HG02623 (cell line): ENCODE results near the gene EFNA5.

Experiments
- ATAC-seq: cut with Tn5 transposase; IDR thresholded peaks from one replicate; pipeline ENCODE4 v1.9.1; 2021; ENCODE audit warnings: moderate library complexity; ENCODE audit not compliant: unreplicated experiment

Gene EFNA5

GRCh38 chr5:107549567-107549966, 121.2 kb downstream of the EFNA5 start:
- ATAC-seq = no peak

- no peak for ATAC-seq
These were observed 122.3 kb downstream of the EFNA5 start for GRCh38 chr5:107548477-107548876.

GRCh38 chr5:107546719-107547118, 124.0 kb downstream of the EFNA5 start:
- ATAC-seq = no peak

GRCh38 chr5:107545486-107545885, 125.3 kb downstream of the EFNA5 start:
- no peak for ATAC-seq

DNA sequence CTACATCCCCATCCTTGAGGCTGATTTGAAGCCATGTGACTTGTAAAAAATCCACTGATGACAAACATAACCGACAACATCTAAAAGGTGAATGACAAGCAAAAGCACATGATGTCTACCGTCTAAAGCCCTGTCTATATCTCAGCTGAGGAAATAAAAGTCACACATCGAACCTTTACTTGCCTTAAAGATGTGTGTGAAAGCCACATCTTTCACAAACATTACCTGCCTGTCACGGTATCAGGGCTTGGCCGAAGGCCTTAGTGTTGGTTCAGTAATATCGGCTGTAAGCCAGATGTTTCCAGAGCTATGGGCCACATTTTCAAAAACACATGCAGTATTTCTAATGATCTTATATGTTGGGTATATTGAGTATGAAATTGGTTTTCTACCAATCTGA, 125.8 kb downstream of the EFNA5 start:
- no peak for ATAC-seq

DNA sequence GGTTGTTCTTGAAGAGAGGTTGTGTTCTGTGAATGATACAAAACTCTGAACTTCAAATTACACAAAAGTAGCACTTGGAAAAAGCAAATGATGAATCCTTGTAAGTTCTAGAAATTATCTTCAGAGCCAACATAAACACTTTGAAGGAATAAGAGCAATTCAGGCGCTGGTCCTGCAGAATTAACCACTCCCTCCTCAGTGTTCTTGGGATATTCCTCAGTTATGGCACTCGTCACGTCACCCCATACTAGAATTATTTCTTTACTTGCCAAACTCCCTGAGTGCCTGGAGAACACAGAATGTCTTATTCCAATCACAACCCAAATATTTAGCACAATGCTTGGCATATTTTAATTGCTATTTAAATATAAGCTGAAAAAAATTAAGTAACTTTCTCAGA, 126.3 kb downstream of the EFNA5 start:
- no peak for ATAC-seq

- ATAC-seq = no peak
These were observed 126.9 kb downstream of the EFNA5 start for GRCh38 chr5:107543868-107544267.

GRCh38 chr5:107542831-107543231, 127.9 kb downstream of the EFNA5 start:
- ATAC-seq = no peak

GRCh38 chr5:107542428-107542827, 128.3 kb downstream of the EFNA5 start:
- ATAC-seq = no peak

DNA sequence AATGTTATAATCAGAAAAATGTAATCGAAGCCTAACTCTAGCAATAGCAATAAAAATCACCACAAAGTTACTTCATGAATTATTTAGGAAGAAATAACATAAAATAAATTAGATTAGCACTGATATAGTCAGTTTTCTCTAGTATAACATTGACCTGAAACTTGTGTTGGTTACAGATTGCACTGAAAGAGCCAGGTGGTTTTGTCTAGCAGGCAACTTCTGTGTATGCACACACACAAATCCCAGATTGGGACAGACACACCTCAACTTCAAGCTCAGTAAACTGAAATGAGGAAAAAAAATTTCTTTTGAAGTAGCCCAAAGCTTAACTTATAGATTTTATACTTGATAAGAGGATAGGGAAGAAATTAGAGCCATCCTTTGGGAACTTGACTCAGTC, 129.3 kb downstream of the EFNA5 start:
- ATAC-seq = no peak

- no peak for ATAC-seq
These were observed 130.9 kb downstream of the EFNA5 start for GRCh38 chr5:107539726-107540330.

DNA sequence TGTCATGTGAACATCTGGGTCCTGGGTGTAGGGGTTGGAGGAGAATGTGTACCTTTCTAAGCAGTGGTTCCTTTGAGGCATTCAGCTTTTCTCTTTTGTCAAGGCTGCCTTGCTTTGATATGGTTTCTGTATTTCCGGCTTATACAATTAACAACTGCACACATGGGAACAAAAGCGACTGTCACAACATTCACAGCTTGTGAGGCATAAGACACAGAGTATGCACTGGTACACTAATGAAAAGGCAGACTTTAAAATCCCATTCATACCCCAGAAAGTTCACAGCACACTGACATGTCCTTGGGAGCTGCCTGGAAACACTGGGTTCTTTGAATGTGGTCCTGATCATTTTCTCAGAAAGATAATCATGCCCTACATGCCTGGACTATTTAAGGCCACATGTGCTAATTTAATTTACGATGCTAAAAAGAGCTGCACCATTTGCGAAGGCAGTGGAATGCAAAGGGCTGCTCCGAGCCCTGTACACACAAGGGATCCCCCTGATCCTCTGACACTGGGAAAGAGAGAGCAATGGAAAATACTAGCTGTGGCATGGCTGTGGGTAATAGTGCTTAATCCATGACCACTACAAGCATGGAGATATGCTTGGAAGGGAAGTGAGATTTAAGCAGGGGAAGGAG, 131.8 kb downstream of the EFNA5 start:
- no peak for ATAC-seq

GRCh38 chr5:107538331-107538730, 132.4 kb downstream of the EFNA5 start:
- no peak for ATAC-seq

DNA sequence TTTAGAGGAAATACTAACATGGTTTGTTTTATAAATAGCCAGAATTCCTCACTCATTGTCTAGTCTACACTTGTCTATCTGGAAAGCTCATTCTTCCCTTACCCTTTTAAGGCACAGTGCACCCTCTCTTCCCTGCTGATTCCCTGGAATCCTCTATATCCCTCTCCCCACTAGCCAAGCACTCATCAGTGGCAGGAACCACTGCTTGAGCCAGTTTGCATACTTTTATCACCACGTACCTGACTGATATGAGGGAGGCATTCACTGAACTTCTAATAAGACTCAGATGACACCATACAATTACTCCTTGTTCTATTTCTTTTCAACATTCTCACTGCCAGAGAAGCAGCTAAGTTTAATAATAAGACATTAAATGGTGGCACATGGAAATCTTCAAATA, 134.9 kb downstream of the EFNA5 start:
- no peak for ATAC-seq

DNA sequence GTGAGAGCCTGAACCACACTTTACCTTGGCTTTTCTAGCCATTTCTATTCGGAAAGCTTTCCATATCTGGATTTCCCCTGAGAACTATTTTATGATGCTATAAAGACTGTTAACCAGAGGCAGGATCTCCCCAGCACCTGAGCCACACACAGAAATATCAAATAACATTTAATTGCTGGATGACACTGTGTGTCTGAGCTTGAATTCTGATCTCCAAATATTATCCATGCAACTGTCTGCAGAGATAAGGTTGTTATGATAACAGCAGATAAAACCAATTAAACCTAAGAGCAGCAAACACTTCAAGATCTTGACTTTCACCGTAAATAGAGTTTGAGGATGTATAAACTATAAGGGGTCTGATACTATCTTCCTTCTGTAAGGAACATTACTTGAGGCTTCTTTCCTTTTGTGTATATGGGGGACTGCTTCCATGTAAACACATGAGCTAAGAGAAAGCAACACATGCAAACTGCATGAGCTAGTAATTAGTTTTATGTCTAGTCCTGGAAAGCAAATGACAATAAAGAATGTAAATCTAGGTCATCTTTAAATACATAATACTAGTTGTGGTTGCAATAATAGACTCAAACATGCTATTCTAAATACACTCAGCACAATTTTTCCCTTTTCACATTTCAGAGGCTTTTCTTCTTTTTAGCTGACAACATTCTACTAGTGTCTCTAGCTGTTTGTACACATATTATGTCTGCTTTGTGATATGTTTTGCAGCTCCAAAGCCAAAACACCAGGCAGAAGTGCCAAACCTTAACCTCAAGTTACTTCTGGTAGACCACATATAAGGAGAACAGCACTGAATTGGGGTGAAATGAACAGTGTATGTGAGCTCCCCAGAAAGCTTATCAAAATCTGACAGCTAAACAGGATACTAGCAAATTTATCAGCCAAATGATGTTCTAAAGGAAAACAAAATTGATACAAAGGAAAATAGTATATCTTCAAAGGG, 136.5 kb downstream of the EFNA5 start:
- no peak for ATAC-seq

DNA sequence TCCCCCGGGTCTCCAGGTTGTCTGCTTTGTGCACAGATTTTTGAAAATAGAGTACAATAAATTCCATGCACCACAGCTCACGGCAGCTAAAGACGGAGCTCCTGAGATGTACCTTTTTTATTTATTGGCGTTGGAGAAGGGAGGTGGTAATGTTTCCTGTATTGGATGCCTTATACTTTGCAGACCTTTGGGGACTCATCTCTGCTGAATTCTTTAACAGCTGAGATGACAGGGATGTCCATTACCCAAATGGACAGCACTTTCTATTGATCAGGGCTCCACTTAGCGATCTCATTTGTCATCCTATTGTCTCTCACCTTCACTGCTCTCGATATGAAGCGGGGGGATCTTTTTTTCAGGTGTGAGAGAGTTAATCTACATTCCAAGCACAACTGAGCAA, 137.8 kb downstream of the EFNA5 start:
- no peak for ATAC-seq

DNA sequence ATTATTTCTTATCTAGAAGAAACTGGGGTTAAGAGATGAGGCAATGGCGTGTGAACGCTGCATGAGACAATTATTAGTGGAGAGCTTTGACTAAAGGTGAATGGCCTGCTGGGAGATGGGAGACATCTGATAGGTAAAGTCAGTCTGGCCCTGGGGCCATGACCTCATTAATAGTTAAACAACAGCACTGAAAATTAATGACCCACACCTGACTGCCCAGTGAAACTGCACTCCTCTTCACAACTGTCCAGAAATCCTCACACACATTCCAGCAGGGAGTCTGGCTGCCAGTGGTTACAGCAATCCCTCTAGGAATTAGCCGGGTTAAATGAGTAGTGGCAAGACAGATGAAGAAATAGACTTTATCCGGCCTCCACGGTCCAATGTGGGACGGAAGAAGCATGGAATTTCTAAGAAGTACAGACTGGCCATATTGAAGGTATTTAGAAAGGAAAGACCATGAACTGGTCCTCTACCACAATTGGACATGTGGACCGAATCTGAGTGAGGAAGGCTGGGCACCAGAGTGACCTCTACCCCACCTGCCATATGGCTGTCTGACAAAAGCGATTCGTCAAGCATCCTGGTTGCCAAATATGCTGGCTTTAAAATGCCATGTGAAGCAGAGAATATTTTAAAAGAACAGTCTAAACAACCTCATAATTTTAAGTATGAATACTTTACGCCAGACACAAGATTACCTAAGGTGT, 138.4 kb downstream of the EFNA5 start:
- ATAC-seq = no peak

DNA sequence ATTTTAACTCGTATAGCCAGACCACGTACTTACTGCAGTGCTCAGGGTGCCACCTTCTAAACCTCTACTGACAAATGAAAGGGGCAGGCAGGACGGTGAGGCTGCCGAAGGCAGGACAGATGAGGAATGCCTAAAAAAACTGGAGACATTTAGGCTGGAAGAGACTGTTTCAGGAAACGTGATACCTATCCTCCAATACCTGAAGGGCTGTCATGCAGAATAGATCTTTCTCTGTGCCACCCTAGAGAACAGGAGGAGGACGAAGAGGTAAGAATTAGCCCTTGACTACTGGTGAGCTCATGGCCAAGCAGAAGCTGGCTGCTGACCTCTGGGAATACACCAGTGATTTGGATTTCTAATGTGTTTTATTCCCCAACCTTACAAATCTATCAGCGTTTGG, 139.4 kb downstream of the EFNA5 start:
- ATAC-seq = no peak

- ATAC-seq = no peak
These were observed 141.1 kb downstream of the EFNA5 start for GRCh38 chr5:107529618-107530017.

GRCh38 chr5:107526270-107526937, 144.3 kb downstream of the EFNA5 start:
- no peak for ATAC-seq

DNA sequence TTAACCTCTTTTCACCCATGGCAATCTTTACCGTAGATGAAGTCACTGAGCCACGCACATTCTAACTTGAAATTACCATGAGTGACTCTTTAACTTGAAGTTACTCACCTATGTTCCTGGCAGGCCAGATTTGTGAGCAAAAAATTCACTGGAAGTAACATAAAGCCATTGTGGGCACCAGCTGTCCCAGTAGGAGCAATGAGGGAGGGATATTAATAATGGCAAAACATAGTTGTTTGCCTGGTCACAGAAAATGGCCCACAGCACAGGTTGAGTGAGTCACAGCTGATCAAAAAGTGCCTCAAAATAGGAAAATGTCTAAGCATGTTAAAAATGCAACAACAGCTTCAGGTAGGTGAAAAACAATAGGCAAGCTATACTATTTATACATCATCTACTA, 146.6 kb downstream of the EFNA5 start:
- ATAC-seq = no peak
